AG04450 (cell line): ENCODE data around the gene SERPINF2. TPM values are rescaled to one million over a fixed set of nuclear protein-coding genes. Genes with fewer than 3 reads are reported as not detected.

Source experiments
- CTCF ChIA-PET: fragments of 300-600, 350-600 bp; formaldehyde crosslinking; extraction: SDS; loops from one replicate; lab custom pipeline; 2022; ENCODE audit warnings: antibody characterized with exemption, inconsistent platforms; lab: Charles Lee
- POLR2A ChIA-PET: fragments of 350-600 bp; formaldehyde crosslinking; extraction: SDS; loops from one replicate; lab custom pipeline; 2021; ENCODE audit warnings: antibody characterized with exemption, inconsistent platforms; lab: Yijun Ruan, JAX
- DNase-seq: peaks from one replicate; pipeline ENCODE4 v3.0.0-alpha.2; 2011; ENCODE audit warnings: low read depth, low spot score
- H3K27ac ChIP-seq: one replicate; pipeline ENCODE4 v1.5.1; 2012; ENCODE audit warnings: low read depth, low read length, control low read depth
- H3K27me3 ChIP-seq: one replicate; pipeline ENCODE4 v1.6.0; 2012; ENCODE audit warnings: low read length; ENCODE audit not compliant: control insufficient read depth, insufficient read depth
- H3K4me3 ChIP-seq: 2 replicates; pipeline ENCODE4 v1.5.1; 2011; ENCODE audit warnings: mild to moderate bottlenecking, low read depth, low read length, control low read depth
- H3K9me3 ChIP-seq: 2 replicates; pipeline ENCODE4 v1.5.1; 2012; ENCODE audit warnings: low read length; ENCODE audit not compliant: control insufficient read depth, insufficient read depth
- polyA plus RNA-seq: library from polyadenylated mRNA; depleted of rRNA; stranded (reverse); fragments of >200 nt; gene quantifications from 2 replicates; pipeline ENCODE4 v1.2.3, GENCODE V29; 2011
- TF ChIP-seq, protein P1 (sequence below): IDR thresholded peaks from 2 replicates; pipeline ENCODE4 v1.5.1; 2011; ENCODE audit warnings: low read depth, low read length, control low read depth, inconsistent platforms

SERPINF2 gene
- polyA plus RNA-seq, 1 experiment, result not detected

DNA sequence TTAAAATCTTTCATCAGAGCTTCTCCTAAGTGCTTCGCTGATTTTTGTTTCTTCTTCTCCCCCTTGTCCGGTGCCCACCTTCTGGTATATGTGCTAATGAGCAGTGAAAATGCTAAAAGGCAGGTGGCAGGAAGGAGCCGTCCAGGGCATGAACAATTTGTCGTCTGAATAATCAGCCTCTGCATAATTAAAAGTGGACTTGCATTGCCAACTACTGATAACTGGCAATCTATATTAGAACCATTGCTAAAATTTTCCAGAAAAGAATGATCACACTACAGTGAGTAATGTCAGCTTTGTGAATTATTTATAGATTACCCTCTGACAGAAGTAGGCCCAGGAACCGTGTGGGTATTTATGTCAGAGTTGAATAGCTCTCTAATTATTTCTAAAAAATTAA lies 47.3 kb downstream of the SERPINF2 start:
- no peaks in the 10 kb centered on the region; the same call in 1 of the 2 replicates for H3K9me3 ChIP-seq
- ChIA-PET POLR2A (no interaction called here), CTCF (interaction anchor here (1.1 kb wide), 1 partner anchor 69 kb away, joined by 4 read pairs; no protein-coding TSS in a partner anchor)
- H3K27ac ChIP-seq, result no peak overlapping the region
- DNase-seq, result no peak
- TF ChIP-seq, protein P1, sequence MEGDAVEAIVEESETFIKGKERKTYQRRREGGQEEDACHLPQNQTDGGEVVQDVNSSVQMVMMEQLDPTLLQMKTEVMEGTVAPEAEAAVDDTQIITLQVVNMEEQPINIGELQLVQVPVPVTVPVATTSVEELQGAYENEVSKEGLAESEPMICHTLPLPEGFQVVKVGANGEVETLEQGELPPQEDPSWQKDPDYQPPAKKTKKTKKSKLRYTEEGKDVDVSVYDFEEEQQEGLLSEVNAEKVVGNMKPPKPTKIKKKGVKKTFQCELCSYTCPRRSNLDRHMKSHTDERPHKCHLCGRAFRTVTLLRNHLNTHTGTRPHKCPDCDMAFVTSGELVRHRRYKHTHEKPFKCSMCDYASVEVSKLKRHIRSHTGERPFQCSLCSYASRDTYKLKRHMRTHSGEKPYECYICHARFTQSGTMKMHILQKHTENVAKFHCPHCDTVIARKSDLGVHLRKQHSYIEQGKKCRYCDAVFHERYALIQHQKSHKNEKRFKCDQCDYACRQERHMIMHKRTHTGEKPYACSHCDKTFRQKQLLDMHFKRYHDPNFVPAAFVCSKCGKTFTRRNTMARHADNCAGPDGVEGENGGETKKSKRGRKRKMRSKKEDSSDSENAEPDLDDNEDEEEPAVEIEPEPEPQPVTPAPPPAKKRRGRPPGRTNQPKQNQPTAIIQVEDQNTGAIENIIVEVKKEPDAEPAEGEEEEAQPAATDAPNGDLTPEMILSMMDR, result no peak
- H3K27me3 ChIP-seq, result no peaks in the 10 kb centered on the region
- H3K4me3 ChIP-seq, result no peak overlapping the region

DNA sequence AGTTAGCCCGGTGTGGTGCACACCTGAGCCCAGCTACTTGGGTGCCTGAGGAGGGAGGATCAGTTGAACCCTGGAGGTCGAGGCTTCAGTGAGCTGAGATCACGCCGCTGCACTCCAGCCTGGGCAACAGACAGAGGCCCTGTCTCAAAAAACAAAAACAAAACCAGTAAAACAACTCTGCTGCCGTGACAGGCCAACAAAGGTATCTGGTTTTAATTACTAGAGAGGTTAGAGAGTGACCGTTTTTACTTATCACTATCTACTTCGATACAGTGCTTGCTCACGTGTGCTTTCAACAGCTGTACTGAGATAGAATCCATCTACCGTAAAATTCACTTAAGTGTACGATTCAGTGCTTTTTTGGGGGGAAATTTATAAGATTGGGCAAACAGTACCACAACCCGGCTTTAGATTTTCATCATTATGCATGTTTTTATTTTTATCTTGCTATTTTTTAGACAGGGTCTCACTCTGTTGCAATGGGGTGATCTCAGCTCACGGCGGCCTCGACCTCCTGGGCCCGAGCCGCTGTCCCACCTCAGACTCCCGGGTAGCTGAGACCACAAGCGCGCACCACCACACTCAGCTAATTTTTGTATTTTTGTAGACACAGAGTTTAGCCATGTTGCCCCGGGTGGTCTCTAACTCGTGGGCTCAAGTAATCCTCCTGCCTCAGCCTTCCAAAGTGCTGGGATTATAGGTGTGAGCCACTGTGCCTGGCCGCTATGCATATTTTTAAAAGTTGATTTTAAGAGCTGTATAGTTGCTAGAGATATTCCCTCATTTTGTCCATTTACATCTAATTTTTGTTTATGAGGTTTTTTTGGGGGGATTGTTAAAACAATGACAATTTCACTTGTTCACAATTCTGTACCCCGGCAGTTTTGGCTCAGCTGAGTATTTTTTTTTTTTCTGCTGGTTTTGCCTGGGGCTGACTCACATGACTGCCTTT lies 50.1 kb downstream of the SERPINF2 start:
- TF ChIP-seq, protein P1, result no peak
- Histone ChIP-seq H3K4me3 (no peak overlapping the region), H3K27ac (peak overlapping the region; percentile 3), H3K27me3 (no peaks in the 10 kb centered on the region), H3K9me3 (no peaks in the 10 kb centered on the region; the same call in 1 of the 2 replicates)
- ChIA-PET CTCF (interaction anchor here (0.7 kb wide), 1 partner anchor 9 kb away, joined by 3 read pairs; no protein-coding TSS in a partner anchor), POLR2A (no interaction called here)
- DNase-seq, result no peak

DNA sequence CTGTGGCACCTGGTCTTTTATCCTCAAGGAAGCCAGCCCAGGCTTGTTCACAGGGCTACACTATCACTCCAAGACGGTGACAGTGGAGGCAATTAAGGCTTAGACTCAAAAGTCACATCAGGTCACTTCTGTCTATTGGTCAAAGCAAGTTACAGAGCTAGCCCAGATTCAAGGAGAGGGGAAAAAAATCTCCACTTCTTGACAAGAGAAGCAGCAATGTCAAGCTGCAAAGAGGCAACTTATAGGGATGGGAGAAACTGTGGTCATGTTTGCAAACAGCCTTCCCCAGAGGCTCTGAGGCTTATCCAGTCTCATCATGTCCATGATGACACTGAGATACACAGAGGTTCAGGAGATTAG lies 50.8 kb downstream of the SERPINF2 start:
- Histone ChIP-seq H3K27ac (peak overlapping the region; percentile 3), H3K27me3 (no peaks in the 10 kb centered on the region), H3K9me3 (no peaks in the 10 kb centered on the region; the same call in 1 of the 2 replicates), H3K4me3 (no peak overlapping the region)
- TF ChIP-seq, protein P1, result no peak
- ChIA-PET CTCF (no interaction called here), POLR2A (no interaction called here)
- DNase-seq, result no peak

DNA sequence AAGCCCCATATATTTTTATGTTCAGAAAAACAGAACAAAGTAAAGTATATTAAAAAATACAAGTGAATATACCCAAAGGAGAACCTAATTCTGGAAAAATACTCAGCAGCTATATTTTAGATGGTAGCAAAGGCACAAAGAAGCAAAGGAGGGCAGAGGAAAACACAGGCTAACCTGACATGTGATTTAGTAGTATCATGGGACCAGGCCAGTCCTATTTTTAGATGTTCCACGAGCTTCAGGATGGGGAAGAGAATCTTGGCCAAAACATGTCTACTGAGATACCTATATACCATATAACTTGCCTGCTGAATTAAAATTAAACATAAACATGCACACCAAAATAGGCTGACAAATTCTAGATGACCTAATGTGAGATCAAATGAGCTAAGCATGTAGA lies 54.1 kb downstream of the SERPINF2 start:
- TF ChIP-seq, protein P1, result no peak
- POLR2A ChIA-PET, result interaction anchor here (1.0 kb wide), 1 partner anchor 82 kb away, joined by 3 read pairs; no protein-coding TSS in a partner anchor
- Histone ChIP-seq H3K4me3 (no peak overlapping the region), H3K27me3 (no peaks in the 10 kb centered on the region), H3K27ac (no peak overlapping the region), H3K9me3 (no peaks in the 10 kb centered on the region; the same call in 1 of the 2 replicates)
- DNase-seq, result no peak
- CTCF ChIA-PET, result interaction anchor here (1.8 kb wide), 1 partner anchor 76 kb away, joined by 6 read pairs; no protein-coding TSS in a partner anchor
